Measurements from ENCODE around the gene CWC27.
"Not testable (repeated sequence)": the region's sequence is repeated elsewhere in the genome, so short reads cannot be mapped to it uniquely, and the experiment has no call there.

Gene CWC27

GRCh38 chr5:64827703-64828102 is 59.0 kb downstream of the CWC27 start:
- H3K27me3 ChIP-seq: no peaks in the 10 kb centered on the region
- H3K4me1 ChIP-seq (ENCODE audit: control insufficient read depth in 1 of 2, insufficient read depth in 1 of 2, low read depth in 1 of 2, low read length in 1 of 2): no peaks in the 10 kb centered on the region
- no peak overlapping the region for H3K27ac ChIP-seq
- H3K9me3 ChIP-seq: no peaks in the 10 kb centered on the region
- no peak overlapping the region for H3K4me3 ChIP-seq (ENCODE audit: low read depth in 1 of 2, low read length in 1 of 2)
- H3K36me3 ChIP-seq: no peaks in the 10 kb centered on the region
- TF ChIP-seq CTCF (IDR thresholded peaks at IDR 0.05): no peak

GRCh38 chr5:64830650-64831049 is 61.9 kb downstream of the CWC27 start:
- not testable (repeated sequence) for H3K36me3 ChIP-seq; H3K27ac ChIP-seq; H3K4me3 ChIP-seq (ENCODE audit: low read depth in 1 of 2, low read length in 1 of 2); H3K9me3 ChIP-seq; H3K4me1 ChIP-seq (ENCODE audit: control insufficient read depth in 1 of 2, insufficient read depth in 1 of 2, low read depth in 1 of 2, low read length in 1 of 2); H3K27me3 ChIP-seq

- Histone ChIP-seq H3K9me3 (no peaks in the 10 kb centered on the region), H3K27ac (no peak overlapping the region), H3K4me3 (ENCODE audit: low read depth in 1 of 2, low read length in 1 of 2) (no peak overlapping the region), H3K36me3 (no peaks in the 10 kb centered on the region), H3K4me1 (ENCODE audit: control insufficient read depth in 1 of 2, insufficient read depth in 1 of 2, low read depth in 1 of 2, low read length in 1 of 2) (no peaks in the 10 kb centered on the region), H3K27me3 (no peaks in the 10 kb centered on the region)
- TF ChIP-seq CTCF (IDR thresholded peaks at IDR 0.05): no peak
Measured at GRCh38 chr5:64831996-64832395, 63.3 kb downstream of the CWC27 start.

- Histone ChIP-seq H3K4me3 (ENCODE audit: low read depth in 1 of 2, low read length in 1 of 2) (no peak overlapping the region), H3K27ac (no peak overlapping the region), H3K36me3 (no peaks in the 10 kb centered on the region), H3K4me1 (ENCODE audit: control insufficient read depth in 1 of 2, insufficient read depth in 1 of 2, low read depth in 1 of 2, low read length in 1 of 2) (no peaks in the 10 kb centered on the region), H3K27me3 (no peaks in the 10 kb centered on the region), H3K9me3 (no peaks in the 10 kb centered on the region)
- no peak for TF ChIP-seq CTCF (IDR thresholded peaks at IDR 0.05)
Measured at GRCh38 chr5:64834037-64834436, 65.3 kb downstream of the CWC27 start.

- no peaks in the 10 kb centered on the region for H3K36me3 ChIP-seq
- no peaks in the 10 kb centered on the region for H3K9me3 ChIP-seq
- H3K4me3 ChIP-seq (ENCODE audit: low read depth in 1 of 2, low read length in 1 of 2): no peak overlapping the region
- H3K4me1 ChIP-seq (ENCODE audit: control insufficient read depth in 1 of 2, insufficient read depth in 1 of 2, low read depth in 1 of 2, low read length in 1 of 2): no peaks in the 10 kb centered on the region
- no peaks in the 10 kb centered on the region for H3K27me3 ChIP-seq
- TF ChIP-seq CTCF (IDR thresholded peaks at IDR 0.05): no peak
- H3K27ac ChIP-seq: no peak overlapping the region
Measured at GRCh38 chr5:64834611-64835010, 65.9 kb downstream of the CWC27 start.

GRCh38 chr5:64835266-64835665 is 66.5 kb downstream of the CWC27 start:
- Histone ChIP-seq H3K9me3 (no peaks in the 10 kb centered on the region), H3K4me3 (ENCODE audit: low read depth in 1 of 2, low read length in 1 of 2) (no peak overlapping the region), H3K4me1 (ENCODE audit: control insufficient read depth in 1 of 2, insufficient read depth in 1 of 2, low read depth in 1 of 2, low read length in 1 of 2) (no peaks in the 10 kb centered on the region), H3K36me3 (no peaks in the 10 kb centered on the region), H3K27me3 (no peaks in the 10 kb centered on the region), H3K27ac (no peak overlapping the region)
- TF ChIP-seq CTCF (IDR thresholded peaks at IDR 0.05): no peak
